Fibroblast of mammary gland (primary cell): ENCODE results near the gene YWHAQ.
"Not testable (repeated sequence)": the region's sequence is repeated elsewhere in the genome, so short reads cannot be mapped to it uniquely, and the experiment has no call there.

ENCODE experiments used
- DNase-seq: peaks from one replicate; pipeline ENCODE4 v3.0.0-alpha.2; 2010; ENCODE audit warnings: low read depth
- H3K4me3 ChIP-seq: 2 replicates; pipeline ENCODE4 v1.5.1; 2011; ENCODE audit warnings: low read depth, mild to moderate bottlenecking, low read length, moderate library complexity; ENCODE audit not compliant: control insufficient read depth
- CTCF ChIP-seq: conservative IDR thresholded peaks from 2 replicates; pipeline ENCODE4 v1.5.1; 2011; ENCODE audit warnings: low read depth, low read length, inconsistent platforms; ENCODE audit not compliant: control insufficient read depth, insufficient read depth

Gene YWHAQ

GRCh38 chr2:9594366-9595054 lies 36.3 kb downstream of the YWHAQ start:
- peak; percentile 96 for DNase-seq
- no peak overlapping the region for H3K4me3 ChIP-seq
- no peak for TF ChIP-seq CTCF

- TF ChIP-seq CTCF: no peak
- no peak for DNase-seq
- H3K4me3 ChIP-seq: no peak overlapping the region
These were observed 36.9 kb downstream of the YWHAQ start for GRCh38 chr2:9593925-9594324.

- no peak for DNase-seq
- H3K4me3 ChIP-seq: no peak overlapping the region
- TF ChIP-seq CTCF: no peak
These were observed 38.1 kb downstream of the YWHAQ start for GRCh38 chr2:9592699-9593098.

- peak; percentile 38 for DNase-seq
- no peak for TF ChIP-seq CTCF
- no peak overlapping the region for H3K4me3 ChIP-seq
These were observed 40.2 kb downstream of the YWHAQ start for GRCh38 chr2:9590641-9591040.

- H3K4me3 ChIP-seq: no peak overlapping the region
- no peak for DNase-seq
- no peak for TF ChIP-seq CTCF
These were observed 44.3 kb downstream of the YWHAQ start for GRCh38 chr2:9586465-9586864.

- DNase-seq: no peak
- TF ChIP-seq CTCF: no peak
- H3K4me3 ChIP-seq: no peak overlapping the region
These were observed 45.3 kb downstream of the YWHAQ start for GRCh38 chr2:9585486-9585885.

GRCh38 chr2:9584902-9585301 lies 45.9 kb downstream of the YWHAQ start:
- H3K4me3 ChIP-seq, DNase-seq: not testable (repeated sequence)
